Fibroblast of pulmonary artery (primary cell): ENCODE data around the gene ATXN1.

Experiments used
- DNase-seq: peaks from one replicate; pipeline ENCODE4 v3.0.0-alpha.2; 2010; ENCODE audit warnings: low read depth
- H3K4me3 ChIP-seq: replicated peaks from 2 replicates; pipeline ENCODE4 v1.5.1; 2011; ENCODE audit warnings: low read depth, mild to moderate bottlenecking, control low read depth, low read length, moderate library complexity
- TF ChIP-seq, protein P1 (sequence below): IDR thresholded peaks from 2 replicates; pipeline ENCODE4 v1.5.1; 2011; ENCODE audit warnings: mild to moderate bottlenecking, control low read depth, low read length, inconsistent platforms; ENCODE audit errors: missing control alignments

Gene ATXN1

DNA sequence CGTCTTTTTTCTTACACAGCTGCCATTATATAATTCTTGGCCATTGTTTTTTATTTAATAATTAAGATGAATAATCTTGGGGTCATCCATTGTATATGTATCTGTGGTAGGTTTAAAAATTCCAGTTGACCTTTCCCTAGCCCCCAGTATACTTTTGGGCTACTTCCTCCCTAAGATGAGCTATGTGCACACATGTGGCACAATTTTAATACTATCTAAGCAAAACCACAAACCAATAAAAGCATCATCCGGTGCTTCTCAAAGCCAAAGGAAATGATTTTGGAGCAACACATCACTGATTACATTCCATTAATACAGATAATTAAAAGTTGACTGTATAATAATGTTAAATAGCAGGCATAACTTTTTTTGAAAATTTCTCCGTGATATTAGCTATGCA lies 161.2 kb downstream of the ATXN1 start:
- DNase-seq, result no peak
- TF ChIP-seq, protein P1, sequence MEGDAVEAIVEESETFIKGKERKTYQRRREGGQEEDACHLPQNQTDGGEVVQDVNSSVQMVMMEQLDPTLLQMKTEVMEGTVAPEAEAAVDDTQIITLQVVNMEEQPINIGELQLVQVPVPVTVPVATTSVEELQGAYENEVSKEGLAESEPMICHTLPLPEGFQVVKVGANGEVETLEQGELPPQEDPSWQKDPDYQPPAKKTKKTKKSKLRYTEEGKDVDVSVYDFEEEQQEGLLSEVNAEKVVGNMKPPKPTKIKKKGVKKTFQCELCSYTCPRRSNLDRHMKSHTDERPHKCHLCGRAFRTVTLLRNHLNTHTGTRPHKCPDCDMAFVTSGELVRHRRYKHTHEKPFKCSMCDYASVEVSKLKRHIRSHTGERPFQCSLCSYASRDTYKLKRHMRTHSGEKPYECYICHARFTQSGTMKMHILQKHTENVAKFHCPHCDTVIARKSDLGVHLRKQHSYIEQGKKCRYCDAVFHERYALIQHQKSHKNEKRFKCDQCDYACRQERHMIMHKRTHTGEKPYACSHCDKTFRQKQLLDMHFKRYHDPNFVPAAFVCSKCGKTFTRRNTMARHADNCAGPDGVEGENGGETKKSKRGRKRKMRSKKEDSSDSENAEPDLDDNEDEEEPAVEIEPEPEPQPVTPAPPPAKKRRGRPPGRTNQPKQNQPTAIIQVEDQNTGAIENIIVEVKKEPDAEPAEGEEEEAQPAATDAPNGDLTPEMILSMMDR, result no peak
- no peak overlapping the region for H3K4me3 ChIP-seq

DNA sequence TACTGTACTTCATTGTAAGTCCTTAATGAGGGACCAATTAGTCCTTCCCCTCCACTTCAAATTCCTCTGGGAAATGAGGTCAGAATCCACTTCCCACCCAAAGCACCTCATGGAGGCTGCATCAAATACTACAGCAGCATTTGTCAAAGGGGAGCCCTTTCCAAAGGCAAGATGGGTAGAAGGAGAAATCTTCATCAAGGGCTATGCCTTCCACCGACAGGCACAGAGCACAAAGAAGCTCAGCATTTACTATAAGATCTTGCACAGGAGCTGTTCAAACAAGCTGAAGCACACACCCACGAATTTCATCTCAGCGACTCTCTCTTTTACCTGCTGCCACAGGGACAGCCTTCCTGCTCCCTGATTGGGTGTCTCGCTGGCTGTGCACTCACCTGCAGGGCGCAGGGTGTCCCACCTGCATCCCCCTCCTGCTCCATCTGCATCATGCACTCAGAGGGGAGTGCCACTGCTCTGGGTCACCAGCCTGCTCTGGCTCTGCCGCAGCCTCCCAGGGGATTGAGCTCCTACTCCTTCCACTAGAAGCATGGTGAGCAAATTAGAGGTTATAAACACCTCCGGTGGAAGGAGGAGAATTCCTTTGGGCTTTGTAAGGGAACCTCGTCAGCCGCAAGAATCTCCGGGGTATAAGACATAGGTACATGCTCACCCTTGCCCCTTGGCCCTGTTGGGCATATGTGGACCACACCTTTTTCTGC lies 164.5 kb downstream of the ATXN1 start:
- TF ChIP-seq, protein P1, result no peak
- no peak overlapping the region for H3K4me3 ChIP-seq
- DNase-seq, result no peak

DNA sequence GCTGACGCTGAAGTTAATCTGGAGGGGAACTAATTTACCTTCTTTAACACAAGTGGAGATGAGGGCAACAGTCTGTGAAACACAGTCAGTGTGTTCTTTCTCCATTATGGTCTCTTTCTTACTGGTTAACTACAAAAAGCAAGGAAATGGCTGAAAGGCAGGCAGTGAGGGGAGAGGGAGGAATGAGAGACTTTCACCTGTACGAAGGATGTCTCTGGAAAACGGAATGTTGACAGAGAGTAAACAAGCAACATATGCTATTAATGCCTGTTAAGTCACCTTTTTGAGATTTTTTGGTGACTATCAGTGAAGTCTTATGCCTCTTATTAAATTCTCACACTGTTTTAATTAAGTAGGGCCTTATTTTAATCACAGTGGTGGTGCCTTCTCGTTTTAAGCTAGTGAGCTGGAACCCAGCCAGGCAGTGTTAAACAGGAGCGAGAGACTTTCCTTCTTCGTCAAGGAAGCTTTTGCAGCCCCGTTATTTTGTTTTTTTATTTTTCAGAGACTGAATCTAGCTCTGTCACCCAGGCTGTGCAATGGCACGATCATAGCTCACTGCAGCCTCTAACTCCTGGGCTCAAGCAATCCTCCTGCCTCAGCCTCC lies 165.6 kb downstream of the ATXN1 start:
- no peak for DNase-seq
- H3K4me3 ChIP-seq, result no peak overlapping the region
- TF ChIP-seq, protein P1, result no peak

DNA sequence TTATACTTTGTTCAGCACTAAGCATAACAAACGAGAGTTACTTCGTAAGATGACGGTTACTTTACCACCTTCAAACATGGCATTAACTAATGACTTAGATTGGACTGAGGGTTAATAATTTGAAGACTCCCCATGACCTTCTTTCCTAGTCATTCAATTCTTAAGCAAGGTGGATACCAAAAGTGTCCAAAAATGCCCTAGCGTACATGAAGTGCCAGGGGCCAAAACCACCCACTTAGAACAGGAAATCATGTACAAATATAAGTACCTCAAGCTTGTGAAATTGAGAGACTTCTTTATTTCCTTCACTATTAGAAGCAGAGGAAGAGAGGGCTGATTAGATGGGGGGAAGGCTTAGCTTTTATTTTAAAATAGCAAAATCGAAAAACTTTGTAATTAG lies 166.4 kb downstream of the ATXN1 start:
- TF ChIP-seq, protein P1, result no peak
- H3K4me3 ChIP-seq, result no peak overlapping the region
- DNase-seq, result no peak

DNA sequence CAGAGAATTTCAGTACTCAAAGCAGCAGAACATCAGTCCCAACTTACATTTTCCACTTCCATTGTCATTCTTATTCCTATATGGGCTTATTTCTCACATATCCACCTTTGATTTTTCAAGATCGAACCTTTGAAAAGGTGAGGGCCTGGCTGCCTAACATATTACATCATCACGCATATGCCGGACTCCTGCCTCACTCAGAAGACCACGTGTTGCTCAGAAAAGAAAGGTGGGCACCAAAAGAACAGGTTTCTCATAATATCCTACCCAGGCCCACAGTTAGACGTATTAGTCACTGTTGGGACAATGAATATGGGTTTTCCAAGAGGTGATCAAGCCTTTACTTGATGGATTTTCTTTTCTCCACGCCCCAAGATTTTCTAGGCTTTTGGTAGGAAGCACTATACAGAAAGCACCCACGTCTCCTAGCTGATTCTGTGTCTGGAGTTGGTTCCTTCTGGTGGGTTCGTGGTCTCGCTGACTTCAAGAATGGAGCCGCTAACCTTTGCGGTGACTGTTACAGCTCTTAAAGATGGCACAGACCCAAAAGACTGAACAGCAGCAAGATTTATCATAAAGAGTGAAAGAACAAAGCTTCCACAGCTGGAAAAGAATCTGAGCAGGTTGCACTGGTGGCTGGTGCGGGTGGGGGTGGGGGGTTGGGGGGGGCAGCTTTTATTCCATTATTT lies 168.9 kb downstream of the ATXN1 start:
- DNase-seq, result no peak
- H3K4me3 ChIP-seq, result no peak overlapping the region
- TF ChIP-seq, protein P1, result no peak

DNA sequence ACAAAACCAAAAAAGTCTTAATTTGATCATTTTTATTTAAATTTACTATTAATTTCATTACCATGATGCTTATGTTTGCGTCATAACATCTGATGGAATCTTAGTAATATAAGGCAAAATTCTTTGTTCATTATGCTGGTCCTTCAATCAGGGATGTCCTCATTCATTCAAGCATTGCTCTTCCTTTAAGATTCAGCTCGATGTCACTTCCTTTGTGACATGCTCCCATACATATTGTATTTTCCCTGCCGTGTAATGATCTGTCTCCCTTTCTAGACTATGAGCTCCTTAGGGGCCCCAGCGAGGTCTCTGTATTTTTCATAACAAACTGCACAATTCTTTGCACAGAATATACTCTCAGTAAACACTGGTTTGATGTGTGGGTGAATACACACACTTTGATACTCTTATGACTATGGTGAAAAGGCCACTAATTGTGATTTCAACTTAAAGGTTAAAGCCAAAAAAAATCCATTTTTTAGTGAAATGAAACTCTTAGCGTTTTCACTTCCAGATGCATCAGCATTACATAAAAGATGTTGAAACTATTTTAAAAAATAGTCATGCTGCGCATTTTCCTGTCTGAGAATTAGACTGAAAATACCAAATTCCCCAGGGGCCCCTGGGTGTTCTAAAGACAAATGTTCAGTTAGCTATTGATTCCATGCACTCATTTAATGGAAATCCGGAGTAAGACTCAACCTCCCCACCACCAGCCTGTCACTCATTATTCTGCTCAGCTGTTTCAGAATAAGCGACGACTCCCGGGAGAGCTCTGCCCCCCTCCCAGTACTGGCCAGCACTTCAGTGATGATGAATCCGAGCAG lies 169.7 kb downstream of the ATXN1 start:
- TF ChIP-seq, protein P1, result no peak
- H3K4me3 ChIP-seq, result no peak overlapping the region
- no peak for DNase-seq
